ENCODE measurements around the gene MAP7.

- TF ChIP-seq EZH2 (IDR thresholded peaks at IDR 0.05; ENCODE audit: insufficient read depth, poor library complexity, severe bottlenecking) (no peak), EZH2phosphoT487 (IDR thresholded peaks at IDR 0.05; ENCODE audit: insufficient read depth, low read depth) (no peak)
Observed at GRCh38 chr6:136403110-136403980, 146.9 kb downstream of the MAP7 start.

Measured in GM23248 (cell line).